Adipocyte (in vitro differentiated cells): Measurements from ENCODE around the gene UBASH3A.
A peak's percentile ranks its signal among the peaks of the same experiment; 100 is the strongest.
"Not testable (repeated sequence)": the region's sequence is repeated elsewhere in the genome, so short reads cannot be mapped to it uniquely, and the experiment has no call there.

ENCODE experiments used
- DNase-seq: peaks from one replicate; pipeline ENCODE4 v3.0.0-alpha.2; 2015; ENCODE audit warnings: low read depth
- H3K27me3 ChIP-seq: replicated peaks from 2 replicates; pipeline ENCODE4 v1.7.0; 2013; ENCODE audit warnings: mild to moderate bottlenecking, low read length, moderate library complexity; ENCODE audit not compliant: control insufficient read depth, insufficient read depth
- H3K36me3 ChIP-seq: 2 replicates; pipeline ENCODE4 v1.7.0; 2013; ENCODE audit warnings: low read length, mild to moderate bottlenecking, moderate library complexity; ENCODE audit not compliant: control insufficient read depth, insufficient read depth, severe bottlenecking
- H3K4me1 ChIP-seq: 2 replicates; pipeline ENCODE4 v1.7.0; 2013; ENCODE audit warnings: mild to moderate bottlenecking, low read length, moderate library complexity; ENCODE audit not compliant: control insufficient read depth, insufficient read depth
- H3K4me3 ChIP-seq: 2 replicates; pipeline ENCODE4 v1.7.0; 2013; ENCODE audit warnings: mild to moderate bottlenecking, low read length, moderate library complexity
- H3K9ac ChIP-seq: 2 replicates; pipeline ENCODE4 v1.7.0; 2013; ENCODE audit warnings: mild to moderate bottlenecking, low read length, moderate library complexity
- H3K9me3 ChIP-seq: 2 replicates; pipeline ENCODE4 v1.7.0; 2013; ENCODE audit warnings: mild to moderate bottlenecking, low read length, moderate library complexity; ENCODE audit not compliant: control insufficient read depth

Gene UBASH3A

DNA sequence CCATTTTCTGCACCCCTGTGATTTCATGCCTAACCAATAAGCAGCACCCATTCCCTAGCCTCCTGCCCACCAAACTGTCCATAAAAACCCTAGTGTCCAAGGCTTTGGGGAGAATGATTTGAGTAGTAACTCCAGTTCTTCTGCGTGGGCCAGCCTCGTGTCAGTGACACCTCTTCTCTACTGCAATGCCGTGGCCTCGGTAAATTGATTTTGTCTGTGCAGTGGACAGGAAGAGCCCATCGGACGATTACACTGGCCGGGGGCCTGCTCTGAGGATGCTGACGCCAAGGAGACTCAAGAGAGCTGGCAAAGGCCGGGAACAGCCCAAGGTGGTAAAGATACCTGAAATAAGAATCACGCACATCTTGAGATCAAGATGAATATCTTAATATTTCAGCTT, 63.0 kb downstream of the UBASH3A start:
- Histone ChIP-seq H3K9me3 (no peaks in the 10 kb centered on the region), H3K27me3 (peaks cover 33% of the 10 kb centered on the region), H3K9ac (no peak overlapping the region), H3K4me3 (no peak overlapping the region), H3K4me1 (peaks cover 7% of the 10 kb centered on the region), H3K36me3 (no peaks in the 10 kb centered on the region)
- no peak for DNase-seq

DNA sequence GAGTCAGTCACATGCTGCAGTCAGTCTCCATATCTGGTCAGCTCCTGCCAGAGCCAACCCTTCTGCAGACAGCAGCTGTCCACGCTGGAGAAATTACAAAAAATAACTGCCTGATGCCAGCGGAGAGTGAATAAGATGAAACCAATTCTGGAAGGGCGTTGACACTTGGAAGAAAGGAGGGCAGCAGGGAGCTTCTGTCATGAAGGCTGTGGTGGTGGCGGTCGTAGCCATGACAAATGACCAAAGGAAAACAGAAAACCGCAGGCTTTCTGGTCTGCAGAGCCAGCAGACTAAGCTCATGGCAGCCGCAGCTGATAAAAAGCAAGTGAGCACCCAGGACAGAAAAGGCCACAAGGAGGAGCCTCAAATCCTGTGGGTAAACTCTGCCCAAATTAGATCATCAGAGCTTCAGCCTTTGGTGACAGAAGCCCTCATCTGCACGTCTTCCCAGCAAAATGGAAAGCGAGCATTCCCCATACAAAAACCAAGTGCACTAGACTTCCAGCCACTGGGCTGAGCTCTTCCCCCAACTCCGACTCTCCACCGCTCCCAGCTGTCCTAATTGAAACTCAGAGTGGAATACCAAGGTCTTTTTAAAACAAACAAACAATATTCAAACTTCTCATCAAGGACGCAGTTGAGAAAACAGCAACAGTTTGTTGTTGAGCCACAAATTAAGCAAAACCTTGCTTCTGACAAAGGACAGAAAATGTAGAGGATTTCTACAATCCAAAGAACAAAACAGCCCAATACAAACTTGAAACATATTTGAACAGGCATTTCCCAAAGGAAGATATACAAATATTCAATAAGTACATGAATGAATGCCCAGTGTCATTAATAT, 63.7 kb downstream of the UBASH3A start:
- H3K9me3 ChIP-seq: no peaks in the 10 kb centered on the region
- H3K4me3 ChIP-seq: no peak overlapping the region
- no peaks in the 10 kb centered on the region for H3K36me3 ChIP-seq
- no peak overlapping the region for H3K9ac ChIP-seq
- peaks cover 7% of the 10 kb centered on the region for H3K4me1 ChIP-seq
- peaks cover 33% of the 10 kb centered on the region for H3K27me3 ChIP-seq
- DNase-seq: peak; percentile 10

DNA sequence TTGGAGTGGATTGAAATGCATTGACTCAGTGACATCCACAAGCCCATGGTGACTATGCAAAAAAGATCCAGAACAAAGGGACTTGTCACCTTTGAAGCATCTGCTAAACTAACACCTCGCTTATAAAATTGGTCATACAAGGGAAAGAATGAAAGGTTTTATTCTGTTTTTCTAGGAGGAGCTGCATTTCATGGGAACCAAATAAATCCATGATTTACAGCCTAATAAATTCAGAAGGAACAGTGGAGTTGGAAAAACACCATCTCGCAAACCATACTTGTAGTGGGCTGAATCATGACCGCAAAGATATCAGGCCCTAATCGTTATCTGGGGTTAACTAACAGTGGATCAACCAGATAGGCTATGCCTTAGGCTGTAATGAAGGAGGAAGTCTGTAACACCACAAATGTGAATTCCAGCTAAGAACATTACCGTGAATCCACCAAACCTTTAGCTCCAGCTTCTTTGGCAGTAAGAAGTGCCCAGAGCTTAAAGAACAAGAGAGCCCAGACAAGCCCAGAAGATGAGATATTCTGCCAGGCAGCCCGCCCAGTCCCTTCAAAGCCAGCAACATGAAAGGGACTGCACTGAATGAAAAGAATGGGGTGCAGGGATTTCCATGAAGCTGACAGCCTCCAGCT, 64.9 kb downstream of the UBASH3A start:
- peaks cover 30% of the 10 kb centered on the region for H3K27me3 ChIP-seq
- no peaks in the 10 kb centered on the region for H3K9me3 ChIP-seq
- no peak for DNase-seq
- no peak overlapping the region for H3K9ac ChIP-seq
- no peak overlapping the region for H3K4me3 ChIP-seq
- no peaks in the 10 kb centered on the region for H3K36me3 ChIP-seq
- peaks cover 9% of the 10 kb centered on the region for H3K4me1 ChIP-seq

DNA sequence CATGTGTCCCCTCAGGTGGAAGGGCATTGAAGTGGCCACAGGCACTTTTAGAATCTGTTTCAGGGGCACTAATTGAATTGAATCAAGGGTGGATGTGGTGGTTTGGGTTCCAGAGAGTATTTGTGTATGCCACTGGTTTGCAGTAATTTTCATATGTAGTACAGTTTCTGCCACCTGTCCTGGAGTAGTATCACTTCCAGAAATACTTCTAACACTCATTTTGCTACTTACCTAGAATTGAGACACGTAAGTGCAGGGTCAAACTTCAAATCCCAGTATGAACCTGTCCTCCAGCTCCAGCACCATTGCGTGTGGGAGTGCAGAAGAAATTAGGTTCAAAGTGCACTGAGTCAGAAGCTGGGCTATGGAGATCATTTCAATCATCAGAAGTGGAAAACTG, 65.6 kb downstream of the UBASH3A start:
- Histone ChIP-seq H3K9ac (no peak overlapping the region), H3K27me3 (peaks cover 25% of the 10 kb centered on the region), H3K36me3 (no peaks in the 10 kb centered on the region), H3K4me3 (no peak overlapping the region), H3K4me1 (peaks cover 15% of the 10 kb centered on the region), H3K9me3 (no peaks in the 10 kb centered on the region)
- no peak for DNase-seq

DNA sequence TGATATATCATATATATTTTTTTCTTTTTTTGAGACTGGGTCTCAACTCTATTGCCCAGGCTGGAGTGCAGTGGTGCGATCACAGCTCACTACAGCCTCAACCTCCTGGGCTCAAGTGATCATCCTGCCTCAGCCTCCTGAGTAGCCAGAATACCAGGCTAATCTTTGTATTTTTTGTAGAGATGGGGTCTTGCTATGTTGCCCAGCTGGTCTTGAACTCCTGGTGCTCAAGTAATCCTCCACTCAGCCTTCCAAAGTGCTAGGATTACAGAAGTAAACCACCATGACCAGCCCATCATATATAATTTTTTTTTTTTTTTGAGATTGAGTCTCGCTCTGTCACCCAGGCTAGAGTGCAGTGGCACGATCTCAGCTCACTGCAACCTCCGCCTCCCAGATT, 66.0 kb downstream of the UBASH3A start:
- not testable (repeated sequence) for H3K9ac ChIP-seq, H3K4me3 ChIP-seq, H3K36me3 ChIP-seq, DNase-seq, H3K9me3 ChIP-seq
- peaks cover 20% of the 10 kb centered on the region for H3K4me1 ChIP-seq
- peaks cover 25% of the 10 kb centered on the region for H3K27me3 ChIP-seq

DNA sequence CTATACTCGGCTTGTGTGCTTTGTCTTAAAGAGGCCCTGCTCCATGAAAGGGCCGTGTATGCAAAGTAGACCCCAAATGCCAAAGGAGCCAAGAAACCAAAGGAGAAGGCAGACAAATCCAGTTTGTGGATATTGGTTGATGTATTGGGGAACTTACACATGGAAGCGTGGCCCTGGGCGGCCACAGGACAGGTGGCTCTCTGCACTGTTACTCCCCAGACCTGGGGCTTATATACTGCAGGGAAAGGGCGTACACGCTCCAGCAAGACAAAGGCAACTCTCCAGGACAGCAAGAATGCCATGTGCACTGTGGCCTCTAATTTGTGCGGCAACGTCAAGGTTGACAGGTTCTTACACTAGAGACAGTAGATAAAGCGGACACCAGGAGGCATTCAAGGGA, 67.5 kb downstream of the UBASH3A start:
- no peak overlapping the region for H3K4me3 ChIP-seq
- no peak overlapping the region for H3K9ac ChIP-seq
- H3K9me3 ChIP-seq: no peaks in the 10 kb centered on the region
- DNase-seq: no peak
- peaks cover 25% of the 10 kb centered on the region for H3K27me3 ChIP-seq
- H3K4me1 ChIP-seq: peaks cover 12% of the 10 kb centered on the region
- no peaks in the 10 kb centered on the region for H3K36me3 ChIP-seq

DNA sequence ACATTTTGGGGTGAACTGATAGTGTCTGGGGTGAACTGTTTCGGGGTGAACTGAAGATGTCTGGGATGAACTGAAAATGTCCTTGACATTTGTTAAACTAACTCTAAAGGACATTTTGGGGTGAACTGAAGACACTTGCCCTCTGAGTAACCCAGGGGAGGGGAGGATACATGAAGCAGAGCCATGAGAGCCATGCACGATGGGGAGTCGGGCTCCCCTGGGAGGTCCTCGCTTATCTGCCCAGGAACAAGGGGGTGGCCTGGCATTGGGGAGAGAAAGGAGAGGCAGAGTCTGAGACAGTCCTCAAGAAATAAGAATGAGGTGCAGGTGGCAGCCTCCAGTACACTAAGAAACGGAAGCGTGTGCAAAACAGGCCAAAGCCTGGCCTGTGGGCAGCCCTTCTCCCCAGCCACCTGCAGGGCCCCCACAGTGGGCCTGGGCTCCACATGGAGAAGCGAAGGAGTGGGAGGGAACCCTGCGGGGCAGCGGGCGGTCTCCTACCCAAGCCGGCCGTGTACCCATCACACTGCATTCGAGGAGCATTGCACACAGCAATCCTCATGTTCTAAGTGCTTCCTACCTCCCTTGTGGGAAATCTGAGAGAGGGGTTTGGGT, 68.1 kb downstream of the UBASH3A start:
- Histone ChIP-seq H3K9ac (no peak overlapping the region), H3K36me3 (no peaks in the 10 kb centered on the region), H3K9me3 (no peaks in the 10 kb centered on the region), H3K27me3 (peaks cover 22% of the 10 kb centered on the region), H3K4me1 (peaks cover 12% of the 10 kb centered on the region), H3K4me3 (no peak overlapping the region)
- no peak for DNase-seq

DNA sequence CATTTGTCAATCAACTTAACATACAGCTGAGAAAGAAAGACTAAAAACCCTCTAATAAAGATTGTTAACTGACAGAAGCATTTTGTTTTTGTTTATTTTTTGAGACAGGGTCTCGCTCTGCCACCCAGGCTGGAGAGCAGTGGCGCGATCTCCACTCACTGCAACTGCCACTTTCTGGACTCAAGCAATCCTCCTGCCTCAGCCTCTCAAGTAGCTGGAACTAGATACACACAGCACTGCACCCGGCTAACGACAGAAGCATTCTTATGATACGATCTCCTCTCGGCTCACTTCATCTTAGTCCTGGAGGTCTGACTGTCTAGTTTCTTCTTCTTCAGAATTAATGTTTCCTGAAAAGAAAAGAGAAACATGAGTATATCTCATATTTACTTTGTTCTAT, 68.8 kb downstream of the UBASH3A start:
- Histone ChIP-seq H3K4me3 (no peak overlapping the region), H3K9me3 (no peaks in the 10 kb centered on the region), H3K9ac (no peak overlapping the region), H3K27me3 (peaks cover 26% of the 10 kb centered on the region), H3K4me1 (peaks cover 12% of the 10 kb centered on the region), H3K36me3 (no peaks in the 10 kb centered on the region)
- DNase-seq: no peak

DNA sequence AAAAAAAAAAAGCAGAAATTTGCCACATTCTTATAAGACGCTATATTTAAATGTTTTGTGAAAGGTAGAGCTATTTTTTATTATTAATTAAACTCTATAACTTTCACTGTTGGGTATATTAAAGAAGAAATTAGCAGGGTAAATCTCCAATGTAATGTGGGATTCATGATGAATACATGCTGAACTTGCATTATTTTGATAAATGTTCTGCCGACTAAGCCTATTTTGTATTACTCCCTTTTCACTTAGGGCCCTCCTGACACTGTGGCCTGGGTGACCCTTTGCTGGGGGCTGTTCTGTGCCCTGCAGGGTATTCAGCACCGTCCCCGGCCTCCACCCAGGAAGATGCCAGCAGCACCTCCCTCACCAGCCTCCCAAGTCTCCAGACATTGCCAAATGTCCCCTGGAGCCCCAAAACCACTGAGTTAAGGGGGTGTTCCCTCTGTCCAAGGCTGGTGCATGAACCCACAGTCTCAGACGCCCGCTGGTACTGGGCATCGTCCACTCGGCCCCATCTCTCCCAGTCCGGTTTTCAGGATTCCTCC, 69.9 kb downstream of the UBASH3A start:
- peaks cover 12% of the 10 kb centered on the region for H3K4me1 ChIP-seq
- H3K9ac ChIP-seq: no peak overlapping the region
- no peak overlapping the region for H3K4me3 ChIP-seq
- peaks cover 23% of the 10 kb centered on the region for H3K27me3 ChIP-seq
- H3K36me3 ChIP-seq: no peaks in the 10 kb centered on the region
- no peaks in the 10 kb centered on the region for H3K9me3 ChIP-seq
- DNase-seq: no peak

DNA sequence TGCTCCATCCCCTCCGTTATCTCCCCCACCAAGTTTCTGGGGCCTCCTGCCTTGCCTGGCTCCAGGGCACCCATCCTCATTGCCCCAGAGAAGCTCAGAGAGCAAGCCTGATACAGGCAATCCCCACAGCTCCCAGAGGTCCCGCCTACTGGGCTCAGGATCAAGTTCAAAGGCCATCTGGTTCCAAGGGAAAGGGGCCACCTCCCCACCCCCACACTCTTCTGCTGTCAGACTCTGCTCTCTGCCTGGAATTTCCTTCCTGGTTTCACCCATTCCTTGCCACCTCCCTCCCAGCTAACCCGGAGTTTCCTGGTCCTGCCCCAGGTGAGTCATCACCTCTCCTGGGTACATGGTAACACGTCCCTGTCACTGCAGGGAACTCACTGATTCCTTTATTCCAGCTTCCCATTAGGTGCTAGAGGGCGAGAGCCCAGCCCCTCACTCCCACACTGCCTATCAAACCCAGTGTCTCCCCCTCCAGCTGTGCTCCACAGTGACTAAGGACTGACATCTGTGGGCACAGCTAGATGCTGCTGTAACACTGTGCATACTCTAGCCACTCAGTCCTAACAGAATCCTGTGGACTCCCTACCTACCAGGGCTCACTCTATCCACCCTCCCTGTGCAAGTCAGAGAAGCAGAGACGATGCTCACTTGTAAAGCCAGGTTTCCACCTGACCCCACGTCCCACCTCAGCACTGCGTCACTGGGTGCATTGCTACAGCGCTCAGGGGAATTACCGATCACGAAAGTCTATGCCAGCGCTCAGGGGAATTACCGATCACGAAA, 70.5 kb downstream of the UBASH3A start:
- H3K9me3 ChIP-seq: no peaks in the 10 kb centered on the region

DNA sequence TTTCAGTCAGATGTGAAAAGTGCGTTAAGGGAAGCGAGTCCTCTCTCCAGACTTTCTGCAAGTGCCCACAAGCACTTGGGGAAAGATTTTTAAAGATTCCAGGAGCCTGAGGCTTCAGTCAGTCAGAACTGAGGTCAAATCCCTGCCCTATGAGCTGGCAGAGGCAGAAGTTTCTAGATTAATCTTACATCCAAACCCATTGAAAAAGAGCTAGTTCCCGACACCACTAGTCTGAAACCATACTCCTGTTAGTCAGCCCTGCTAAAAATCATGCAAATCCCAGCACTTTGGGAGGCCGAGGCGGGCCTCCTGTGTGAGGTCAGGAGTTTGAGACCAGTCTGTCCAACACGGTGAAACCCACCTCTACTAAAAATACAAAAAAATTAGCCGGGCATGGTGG, 71.3 kb downstream of the UBASH3A start:
- no peak overlapping the region for H3K9ac ChIP-seq
- DNase-seq: peak; percentile 7
- H3K4me1 ChIP-seq: peaks cover 12% of the 10 kb centered on the region
- H3K36me3 ChIP-seq: no peaks in the 10 kb centered on the region
- H3K9me3 ChIP-seq: no peaks in the 10 kb centered on the region
- H3K4me3 ChIP-seq: no peak overlapping the region
- peaks cover 20% of the 10 kb centered on the region for H3K27me3 ChIP-seq

More for the DNA sequence above, 70.5 kb downstream of the UBASH3A start:
- no peaks in the 10 kb centered on the region for H3K36me3 ChIP-seq
- peaks cover 12% of the 10 kb centered on the region for H3K4me1 ChIP-seq
- no peak overlapping the region for H3K9ac ChIP-seq
- no peak for DNase-seq
- H3K4me3 ChIP-seq: no peak overlapping the region
- H3K27me3 ChIP-seq: peaks cover 20% of the 10 kb centered on the region
